T-cell (primary cell): ENCODE data around the gene JARID2. TPM values are rescaled to one million over a fixed set of nuclear protein-coding genes. Genes with fewer than 3 reads are reported as not detected.

Experiments used
- ATAC-seq, 4 experiments: fragments of 200-7000 bp in 3 of 4; fragments of 150-1000 bp in 1 of 4; cut with Tn5 transposase; replicated peaks in 1 of 4; 1 replicate in 3 of 4; 2 replicates in 1 of 4; pipeline ENCODE4 v1.10.0; 2021; ENCODE audit warnings: moderate library complexity in 3 of 4, mild to moderate bottlenecking in 2 of 4, moderate number of reproducible peaks in 1 of 4
- CTCF ChIA-PET, 2 donors: fragments of 300-600 bp; sonication (Branson Sonifier 250); formaldehyde crosslinking; loops; one replicate each; lab custom pipeline; 2022; ENCODE audit warnings: antibody characterized with exemption in 2 of 2; lab: Charles Lee
- POLR2A ChIA-PET, 2 donors: fragments of 300-600 bp; sonication (Branson Sonifier 250); formaldehyde crosslinking; loops; one replicate each; lab custom pipeline; 2022; ENCODE audit warnings: antibody characterized with exemption in 2 of 2; lab: Charles Lee
- DNase-seq, 35 experiments: peaks; one replicate each; pipeline versions ENCODE4 v3.0.0 to v3.0.0-alpha.2; 2013 to 2023
- H3K27ac ChIP-seq: one replicate; pipeline ENCODE4 v1.5.1; 2013; ENCODE audit warnings: low read length
- H3K27me3 ChIP-seq, 2 experiments: replicated peaks in 1 of 2; 1 replicate in 1 of 2; 2 replicates in 1 of 2; pipeline versions ENCODE4 v1.6.1 to v1.7.0; 2013; ENCODE audit warnings: low read length in 1 of 2, mixed read lengths in 1 of 2; ENCODE audit not compliant: control insufficient read depth in 2 of 2, insufficient read depth in 2 of 2; ENCODE audit errors: extremely low read depth in 1 of 2
- H3K36me3 ChIP-seq, 2 donors: 1 replicate in 1 of 2; 2 replicates in 1 of 2; pipeline versions ENCODE4 v1.6.1 to v1.7.0; 2013; ENCODE audit warnings: low read length in 1 of 2; ENCODE audit not compliant: control insufficient read depth in 2 of 2, insufficient read depth in 1 of 2; ENCODE audit errors: extremely low read depth in 1 of 2
- H3K4me1 ChIP-seq, 2 experiments: 1 replicate in 1 of 2; 2 replicates in 1 of 2; pipeline versions ENCODE4 v1.6.1 to v1.7.0; 2013; ENCODE audit warnings: low read length in 2 of 2, mixed read lengths in 1 of 2; ENCODE audit not compliant: insufficient read depth in 2 of 2, control insufficient read depth in 1 of 2; ENCODE audit errors: extremely low read depth in 1 of 2
- H3K4me3 ChIP-seq, 2 donors: 1 replicate in 1 of 2; 2 replicates in 1 of 2; pipeline versions ENCODE4 v1.5.1 to v1.7.0; 2013; ENCODE audit warnings: mild to moderate bottlenecking in 2 of 2, low read length in 1 of 2, moderate library complexity in 1 of 2; ENCODE audit not compliant: control insufficient read depth in 1 of 2; ENCODE audit errors: extremely low read depth in 1 of 2
- H3K9me3 ChIP-seq: 2 replicates; pipeline ENCODE4 v1.7.0; 2013
- H3K27ac Mint-ChIP-seq, 2 donors: one replicate each; pipeline ENCODE4 v1.8.0; 2020 to 2021; ENCODE audit warnings: mild to moderate bottlenecking in 2 of 2, mixed read lengths in 2 of 2
- H3K27me3 Mint-ChIP-seq, 2 donors: one replicate each; pipeline ENCODE4 v1.8.0; 2021 to 2022; ENCODE audit warnings: mixed read lengths in 2 of 2
- H3K36me3 Mint-ChIP-seq: one replicate; pipeline ENCODE4 v1.8.0; 2021; ENCODE audit warnings: mixed read lengths
- H3K4me1 Mint-ChIP-seq, 3 donors: one replicate each; pipeline ENCODE4 v1.8.0; 2020 to 2022; ENCODE audit warnings: mixed read lengths in 3 of 3, mild to moderate bottlenecking in 1 of 3
- H3K4me3 Mint-ChIP-seq, 3 donors: one replicate each; pipeline ENCODE4 v1.8.0; 2020 to 2022; ENCODE audit warnings: mild to moderate bottlenecking in 3 of 3, mixed read lengths in 3 of 3, moderate library complexity in 3 of 3
- H3K9me3 Mint-ChIP-seq, 3 donors: one replicate each; pipeline ENCODE4 v1.8.0; 2020 to 2022; ENCODE audit warnings: mixed read lengths in 3 of 3
- WGBS: methylation state at CpG from one replicate; pipeline ENCODE4 v1.1.5; 2013; ENCODE audit warnings: missing lambda C conversion rate; ENCODE audit not compliant: insufficient coverage; 5-methylcytosine and 5-hydroxymethylcytosine counted together
- total RNA-seq, 35 experiments: library from RNA in 6 of 35; stranded (reverse) in 6 of 35; fragments of 120-200 nt in 1 of 35; gene quantifications; one replicate each; pipeline versions ENCODE4 v1.2.1 to v1.2.4 and lab custom pipeline; 2013 to 2026

JARID2 gene
- total RNA-seq, 5 donors from 2014 or later (not counting 1 experiment from before 2014, with no cell fraction given), result 19.8 to 27.9 (median 21.6) TPM

DNA sequence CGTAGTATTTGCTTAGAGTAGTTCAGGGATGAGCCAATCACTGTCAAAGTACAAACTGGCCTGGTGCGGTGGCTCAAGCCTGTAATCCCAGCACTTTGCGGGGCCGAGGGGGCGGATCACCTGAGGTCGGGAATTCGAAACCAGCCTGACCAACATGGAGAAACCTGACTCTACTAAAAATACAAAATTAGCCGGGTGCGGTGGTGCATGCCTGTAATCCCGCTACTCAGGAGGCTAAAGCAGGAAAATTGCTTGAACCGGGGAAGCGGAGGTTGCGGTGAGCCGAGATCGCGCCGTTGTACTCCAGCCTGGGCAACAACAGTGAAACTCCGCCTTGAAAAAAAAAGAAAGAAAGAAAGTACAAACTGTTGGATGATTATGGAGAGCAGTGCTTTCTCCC lies 27.5 kb upstream of the JARID2 start:
- Histone ChIP-seq H3K4me1 (no peaks in the 10 kb centered on the region), H3K9me3 (no peaks in the 10 kb centered on the region), H3K27me3 (peaks cover 0 to 3% of the 10 kb centered on the region in 2 experiments), H3K4me3 (no peak overlapping the region), H3K36me3 (no peaks in the 10 kb centered on the region), H3K27ac (no peak overlapping the region)
- ChIA-PET POLR2A (no interaction called here), CTCF (no interaction called here)
- no peaks in the 10 kb centered on the region for H3K27me3 Mint-ChIP-seq
- no peaks in the 10 kb centered on the region for H3K36me3 Mint-ChIP-seq
- no peaks in the 10 kb centered on the region for H3K9me3 Mint-ChIP-seq
- 98% methylated on average over 14 of the region's 18 CpGs for WGBS
- ATAC-seq, result no peak
- H3K27ac Mint-ChIP-seq, result no peak overlapping the region
- no peak for DNase-seq
- H3K4me1 Mint-ChIP-seq, result no peaks in the 10 kb centered on the region
- H3K4me3 Mint-ChIP-seq, result no peak overlapping the region

DNA sequence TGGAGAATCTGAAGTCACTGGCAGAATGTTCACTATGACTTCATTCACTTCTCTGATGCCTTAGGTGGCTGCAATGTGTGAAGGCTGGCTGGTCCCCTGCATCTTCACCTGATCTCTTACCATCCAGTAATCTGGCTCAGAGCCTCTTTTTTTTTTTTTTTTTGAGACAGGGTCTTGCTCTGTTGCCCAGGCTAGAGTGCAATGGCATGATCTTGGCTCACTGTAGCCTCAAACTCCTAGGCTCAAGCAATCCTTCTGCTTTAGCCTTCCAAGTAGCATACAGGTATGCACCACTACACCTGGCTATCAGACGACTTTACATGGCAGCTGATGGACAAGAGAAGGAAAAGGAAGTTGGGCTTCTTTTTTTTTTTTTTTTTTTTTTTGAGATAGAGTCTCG lies 25.8 kb upstream of the JARID2 start:
- Mint-ChIP-seq H3K4me3 (no peak overlapping the region), H3K36me3 (no peaks in the 10 kb centered on the region), H3K27me3 (no peaks in the 10 kb centered on the region), H3K27ac (no peak overlapping the region), H3K4me1 (no peaks in the 10 kb centered on the region), H3K9me3 (no peaks in the 10 kb centered on the region)
- WGBS, result no CpG with 5 or more reads among the region's 2 CpGs
- no peaks in the 10 kb centered on the region for H3K9me3 ChIP-seq
- H3K27me3 ChIP-seq, result peaks cover 0 to 3% of the 10 kb centered on the region in 2 experiments
- no peak overlapping the region for H3K27ac ChIP-seq
- POLR2A ChIA-PET, result no interaction called here
- DNase-seq (no peak), ATAC-seq (no peak)
- H3K4me3 ChIP-seq, result no peak overlapping the region
- CTCF ChIA-PET, result interaction anchor here in 1 of 2 donors (0.6 kb wide), 1 partner anchor 214 kb away, joined by 4 read pairs; no protein-coding TSS in a partner anchor
- H3K36me3 ChIP-seq, result no peaks in the 10 kb centered on the region
- H3K4me1 ChIP-seq, result no peaks in the 10 kb centered on the region

DNA sequence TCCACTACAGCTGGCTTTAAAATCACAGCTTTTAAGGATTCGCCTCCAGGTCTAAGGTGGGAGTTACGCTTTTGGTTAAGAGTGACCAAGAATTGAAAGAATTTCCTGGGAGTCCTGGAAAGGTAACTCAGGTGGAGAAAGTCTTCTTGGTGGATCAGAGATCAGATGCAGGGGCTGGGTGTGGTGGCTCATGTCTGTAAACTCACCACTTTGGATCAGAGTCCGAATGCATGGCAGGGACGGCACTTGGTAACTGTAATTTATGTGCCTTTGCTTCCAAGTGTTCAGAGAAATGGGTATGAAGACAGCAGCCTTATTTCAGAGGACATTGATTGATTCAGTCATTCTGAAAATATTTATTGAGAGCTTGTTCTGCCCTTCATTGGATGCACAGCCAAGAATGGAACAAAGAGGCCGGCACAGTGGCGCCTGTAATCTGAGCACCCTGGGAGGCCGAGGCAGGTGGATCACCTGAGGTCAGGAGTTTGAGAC lies 18.0 kb upstream of the JARID2 start:
- H3K27ac ChIP-seq, result no peak overlapping the region
- Mint-ChIP-seq H3K4me3 (no peak overlapping the region), H3K36me3 (no peaks in the 10 kb centered on the region), H3K27ac (no peak overlapping the region), H3K9me3 (no peaks in the 10 kb centered on the region), H3K4me1 (no peaks in the 10 kb centered on the region), H3K27me3 (no peaks in the 10 kb centered on the region)
- ATAC-seq (no peak), DNase-seq (no peak)
- no peak overlapping the region for H3K4me3 ChIP-seq
- ChIA-PET POLR2A (no interaction called here), CTCF (no interaction called here)
- H3K9me3 ChIP-seq, result no peaks in the 10 kb centered on the region
- no peaks in the 10 kb centered on the region for H3K27me3 ChIP-seq
- H3K4me1 ChIP-seq, result no peaks in the 10 kb centered on the region
- no peaks in the 10 kb centered on the region for H3K36me3 ChIP-seq
- WGBS, result no CpG with 5 or more reads among the region's 7 CpGs

DNA sequence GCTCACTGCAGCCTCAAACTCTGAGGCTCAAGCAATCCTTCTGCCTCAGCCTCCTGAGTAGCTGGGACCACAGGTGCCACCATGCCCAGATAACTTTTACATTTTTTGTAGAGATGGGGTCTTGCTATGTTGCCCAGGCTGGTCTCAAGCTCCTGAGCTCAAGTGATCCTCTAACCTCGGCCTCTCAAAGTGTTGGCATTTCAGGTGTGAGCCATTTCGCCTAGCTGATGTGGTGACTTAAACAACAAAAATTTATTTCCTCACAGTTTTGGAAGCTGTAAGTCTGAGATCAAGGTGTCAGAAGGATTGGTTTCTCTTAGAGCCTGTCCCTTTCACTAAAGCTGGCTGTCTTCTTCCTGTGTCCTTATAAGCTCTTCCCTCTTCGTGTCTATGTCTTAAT lies 15.0 kb upstream of the JARID2 start:
- no peaks in the 10 kb centered on the region for H3K27me3 Mint-ChIP-seq
- H3K36me3 Mint-ChIP-seq, result no peaks in the 10 kb centered on the region
- Histone ChIP-seq H3K4me3 (no peak overlapping the region), H3K9me3 (no peaks in the 10 kb centered on the region), H3K27me3 (peaks cover 0 to 3% of the 10 kb centered on the region in 2 experiments), H3K4me1 (no peaks in the 10 kb centered on the region), H3K36me3 (no peaks in the 10 kb centered on the region), H3K27ac (no peak overlapping the region)
- no peaks in the 10 kb centered on the region for H3K9me3 Mint-ChIP-seq
- ChIA-PET CTCF (interaction anchor here (0.6 to 0.7 kb wide), 2 partner anchors 160 to 880 kb away, joined by 3 read pairs; no protein-coding TSS in a partner anchor), POLR2A (interaction anchor here in 1 of 2 donors (0.6 kb wide), 1 partner anchor 313 kb away, joined by 3 read pairs; no protein-coding TSS in a partner anchor)
- no peak overlapping the region for H3K27ac Mint-ChIP-seq
- H3K4me3 Mint-ChIP-seq, result no peak overlapping the region
- 29% methylated on average over 1 of the region's 3 CpGs for WGBS
- peaks cover 0 to 2% (median 0%) of the 10 kb centered on the region in 3 donors for H3K4me1 Mint-ChIP-seq
- DNase-seq (no peak), ATAC-seq (no peak)

DNA sequence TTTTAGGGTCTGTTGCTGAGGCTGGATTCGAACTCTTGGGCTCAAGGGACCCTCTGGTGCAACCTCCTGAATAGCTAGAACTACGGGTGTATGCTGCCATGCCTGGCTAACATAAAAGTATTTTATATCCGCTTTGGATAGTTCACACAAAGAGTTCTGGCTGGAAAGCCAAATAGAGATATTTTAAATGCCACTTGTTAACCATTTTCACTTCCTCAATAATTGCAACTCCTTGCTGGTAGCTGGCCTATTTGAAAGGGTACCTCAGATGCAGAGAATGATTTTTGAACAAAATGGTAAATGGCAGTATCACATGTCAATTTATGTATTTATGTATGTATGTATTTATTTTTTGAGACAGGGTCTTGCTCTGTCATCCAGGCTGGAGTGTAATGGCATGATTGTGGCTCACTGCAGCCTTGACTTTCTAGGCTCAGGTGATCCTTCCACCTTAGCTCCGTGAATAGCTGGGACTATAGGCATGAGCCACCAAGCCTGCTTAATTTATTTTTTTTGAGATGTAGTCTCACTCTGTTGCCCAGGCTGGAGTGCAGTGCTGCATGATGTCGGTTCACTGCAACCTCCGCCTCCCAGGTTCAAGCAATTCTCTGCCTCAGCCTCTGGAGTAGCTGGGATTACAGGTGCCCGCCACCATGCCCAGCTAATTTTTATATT lies 12.9 kb upstream of the JARID2 start:
- Histone ChIP-seq H3K27ac (no peak overlapping the region), H3K9me3 (no peaks in the 10 kb centered on the region), H3K4me1 (no peaks in the 10 kb centered on the region), H3K4me3 (no peak overlapping the region), H3K27me3 (peaks cover 0 to 9% of the 10 kb centered on the region in 2 experiments), H3K36me3 (no peaks in the 10 kb centered on the region)
- Mint-ChIP-seq H3K4me1 (peaks cover 0 to 2% (median 0%) of the 10 kb centered on the region in 3 donors), H3K9me3 (no peaks in the 10 kb centered on the region), H3K27ac (no peak overlapping the region), H3K4me3 (no peak overlapping the region), H3K36me3 (no peaks in the 10 kb centered on the region), H3K27me3 (no peaks in the 10 kb centered on the region)
- DNase-seq, result no peak
- 95% methylated on average over 5 of the region's 7 CpGs for WGBS
- CTCF ChIA-PET, result no interaction called here
- ATAC-seq, result no peak
- POLR2A ChIA-PET, result no interaction called here

DNA sequence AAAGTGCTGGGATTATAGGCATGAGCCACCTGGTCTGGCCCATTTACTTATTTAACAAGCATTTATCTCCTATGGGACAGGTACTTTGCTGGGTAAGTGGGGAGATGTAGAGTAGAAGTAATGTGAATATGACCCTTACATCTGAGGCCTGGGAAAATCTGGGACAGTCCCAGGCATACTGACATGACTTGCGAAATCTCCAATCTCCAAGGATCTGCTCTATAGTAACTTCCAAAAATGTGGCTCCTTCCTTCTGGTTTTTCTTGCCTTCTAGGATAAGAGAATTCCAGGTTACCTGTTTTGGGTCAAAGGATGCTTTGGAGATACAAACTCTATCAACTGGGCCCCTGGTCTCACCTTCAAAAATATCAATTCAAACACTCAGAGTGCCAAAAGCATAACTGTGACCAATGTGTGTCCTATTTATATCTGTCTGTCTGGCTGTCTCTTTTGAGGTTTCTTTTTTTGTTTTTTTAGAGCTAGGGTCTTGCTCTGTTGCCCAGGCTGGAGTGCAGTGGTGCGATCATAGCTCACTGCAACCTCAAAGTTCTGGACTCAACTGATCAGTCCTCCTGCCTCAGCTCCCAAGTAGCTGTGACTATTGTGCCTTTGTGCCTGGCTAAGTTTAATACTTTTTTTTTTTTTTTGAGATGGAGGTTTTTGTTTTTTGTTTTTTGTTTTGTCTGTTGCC lies 11.7 kb upstream of the JARID2 start:
- no peak overlapping the region for H3K4me3 ChIP-seq
- no peak overlapping the region for H3K4me3 Mint-ChIP-seq
- peaks cover 0 to 2% (median 0%) of the 10 kb centered on the region in 3 donors for H3K4me1 Mint-ChIP-seq
- ChIA-PET CTCF (interaction anchor here in 1 of 2 donors (0.6 to 0.7 kb wide), 2 partner anchors 141 to 790 kb away, joined by 3 to 4 read pairs; no protein-coding TSS in a partner anchor), POLR2A (interaction anchor here in 1 of 2 donors (0.7 kb wide), 1 partner anchor 10 kb away, joined by 4 read pairs; no protein-coding TSS in a partner anchor)
- no peaks in the 10 kb centered on the region for H3K9me3 ChIP-seq
- DNase-seq, result no peak
- H3K27ac ChIP-seq, result no peak overlapping the region
- H3K27me3 Mint-ChIP-seq, result no peaks in the 10 kb centered on the region
- H3K36me3 ChIP-seq, result no peaks in the 10 kb centered on the region
- no peaks in the 10 kb centered on the region for H3K4me1 ChIP-seq
- H3K27me3 ChIP-seq, result peaks cover 0 to 9% of the 10 kb centered on the region in 2 experiments
- no peaks in the 10 kb centered on the region for H3K9me3 Mint-ChIP-seq
- no peak overlapping the region for H3K27ac Mint-ChIP-seq
- H3K36me3 Mint-ChIP-seq, result no peaks in the 10 kb centered on the region
- WGBS, result 100% methylated on average over 1 of the region's 2 CpGs
- ATAC-seq, result no peak
